HG02588 (cell line): ENCODE data around the gene ARPC5.

Experiments used
- ATAC-seq: cut with Tn5 transposase; IDR thresholded peaks from one replicate; pipeline ENCODE4 v1.9.1; 2021; ENCODE audit warnings: mild to moderate bottlenecking, moderate library complexity; ENCODE audit not compliant: unreplicated experiment

ARPC5 gene

DNA sequence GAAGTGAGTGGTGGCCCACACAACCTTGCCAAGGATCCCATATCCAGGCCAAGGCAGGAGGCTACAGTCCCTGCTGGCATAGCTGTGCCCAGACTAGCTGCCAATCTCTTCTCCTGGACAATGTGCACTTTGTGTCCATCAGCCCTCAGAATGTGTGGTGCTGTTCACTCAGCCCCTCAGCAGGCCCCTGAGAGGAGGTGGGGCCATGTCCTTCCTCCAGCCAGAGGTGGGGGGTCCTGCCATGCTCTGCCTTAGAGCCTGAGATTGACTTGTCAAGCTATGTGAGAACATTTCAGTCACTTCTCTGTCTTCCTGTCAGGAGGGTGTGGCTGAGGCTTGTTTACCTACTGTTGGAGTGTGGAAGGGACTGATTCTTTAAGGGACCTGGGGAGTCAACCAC, 46.8 kb downstream of the ARPC5 start:
- ATAC-seq = no peak

DNA sequence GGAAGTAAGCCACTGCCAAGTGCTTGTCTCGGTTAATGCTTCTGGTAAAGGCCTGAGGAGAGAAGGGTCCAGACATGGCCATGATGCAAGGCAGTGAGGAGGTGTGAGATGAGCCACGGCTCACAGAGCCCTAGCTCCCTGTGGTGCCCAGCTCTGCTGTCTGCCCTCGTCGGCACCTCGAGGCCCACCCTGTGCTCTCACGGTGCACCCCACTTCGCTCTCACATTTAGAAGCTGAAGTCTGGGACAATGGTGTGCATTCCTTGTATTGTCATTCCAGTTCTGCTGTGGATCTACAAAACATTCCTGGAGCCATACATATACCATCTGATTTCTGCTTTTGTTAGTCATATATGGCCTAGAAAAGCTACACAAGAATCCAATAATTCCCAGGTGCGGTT, 48.7 kb downstream of the ARPC5 start:
- no peak for ATAC-seq

DNA sequence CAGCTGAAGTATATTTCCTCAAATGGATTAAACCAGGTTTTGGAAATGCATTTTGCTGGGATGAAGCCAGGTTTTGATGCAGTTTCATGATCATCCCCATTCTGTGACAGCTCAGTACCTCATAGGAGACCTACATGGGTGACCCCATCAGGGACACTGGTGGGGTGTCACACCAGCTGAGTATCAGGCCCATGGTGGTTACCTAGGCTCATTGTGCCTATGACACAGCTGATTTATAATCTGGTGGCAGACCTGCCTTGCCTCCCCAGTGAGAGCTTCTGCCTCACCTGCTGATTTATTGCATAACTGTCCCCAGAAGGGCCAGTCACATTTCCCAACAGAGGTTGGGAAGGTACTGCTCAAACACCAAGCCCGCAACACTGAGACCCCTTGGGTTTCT, 49.1 kb downstream of the ARPC5 start:
- no peak for ATAC-seq

DNA sequence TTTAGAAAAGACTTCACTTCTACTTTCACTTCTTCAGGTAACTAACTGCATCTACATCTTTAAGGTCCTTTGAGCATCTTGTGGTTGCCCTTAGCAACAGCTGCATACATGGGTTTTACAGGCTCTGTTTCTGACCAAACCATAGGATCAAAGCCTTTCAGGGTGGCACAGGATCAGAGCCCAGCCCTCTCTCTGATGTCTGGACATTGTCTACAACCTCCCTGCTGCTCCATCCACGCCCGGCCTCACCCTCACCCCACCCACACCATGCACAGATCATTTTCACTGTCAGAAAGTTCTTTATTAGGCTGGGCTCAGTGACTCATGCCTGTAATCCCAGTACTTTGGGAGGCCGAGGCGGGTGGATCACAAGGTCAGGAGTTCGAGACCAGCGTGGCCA, 50.5 kb downstream of the ARPC5 start:
- ATAC-seq = no peak

DNA sequence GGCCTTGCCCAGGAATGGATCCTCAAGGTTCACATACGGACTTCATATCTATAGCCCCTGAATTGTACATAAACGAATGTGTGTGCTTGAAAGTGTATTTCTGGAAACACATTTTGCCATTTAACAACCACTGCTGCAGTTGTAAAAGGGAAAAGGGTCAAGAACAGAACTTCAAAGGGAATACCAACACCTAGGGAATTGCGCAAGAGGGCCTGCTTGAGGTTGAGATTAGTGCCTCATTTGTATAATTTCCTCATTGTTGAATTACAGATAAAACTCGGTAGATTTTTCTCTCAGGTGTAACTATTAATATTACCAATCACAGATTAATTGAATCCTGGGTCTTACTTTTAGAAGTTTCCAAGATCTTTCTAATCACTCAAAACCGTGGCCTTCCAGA, 51.4 kb downstream of the ARPC5 start:
- ATAC-seq = no peak

DNA sequence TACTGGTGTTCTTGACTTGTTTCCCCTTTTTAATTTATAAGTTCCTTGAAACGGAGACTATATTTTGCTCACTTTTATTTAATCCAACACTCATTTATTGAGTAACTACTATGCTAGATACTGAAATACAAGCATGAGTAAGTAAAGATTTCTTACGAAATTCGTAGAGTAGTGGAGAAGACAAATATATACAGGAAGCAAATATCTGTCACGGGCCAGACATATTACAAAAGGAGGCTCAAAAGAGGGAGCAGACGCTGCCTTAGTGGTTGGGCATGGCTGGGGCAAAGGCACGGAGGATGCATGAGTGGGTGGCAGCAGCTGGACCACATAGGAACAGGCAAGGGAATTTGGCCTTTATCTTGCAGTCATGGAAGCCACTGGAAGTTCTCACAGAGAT, 52.1 kb downstream of the ARPC5 start:
- ATAC-seq = no peak

DNA sequence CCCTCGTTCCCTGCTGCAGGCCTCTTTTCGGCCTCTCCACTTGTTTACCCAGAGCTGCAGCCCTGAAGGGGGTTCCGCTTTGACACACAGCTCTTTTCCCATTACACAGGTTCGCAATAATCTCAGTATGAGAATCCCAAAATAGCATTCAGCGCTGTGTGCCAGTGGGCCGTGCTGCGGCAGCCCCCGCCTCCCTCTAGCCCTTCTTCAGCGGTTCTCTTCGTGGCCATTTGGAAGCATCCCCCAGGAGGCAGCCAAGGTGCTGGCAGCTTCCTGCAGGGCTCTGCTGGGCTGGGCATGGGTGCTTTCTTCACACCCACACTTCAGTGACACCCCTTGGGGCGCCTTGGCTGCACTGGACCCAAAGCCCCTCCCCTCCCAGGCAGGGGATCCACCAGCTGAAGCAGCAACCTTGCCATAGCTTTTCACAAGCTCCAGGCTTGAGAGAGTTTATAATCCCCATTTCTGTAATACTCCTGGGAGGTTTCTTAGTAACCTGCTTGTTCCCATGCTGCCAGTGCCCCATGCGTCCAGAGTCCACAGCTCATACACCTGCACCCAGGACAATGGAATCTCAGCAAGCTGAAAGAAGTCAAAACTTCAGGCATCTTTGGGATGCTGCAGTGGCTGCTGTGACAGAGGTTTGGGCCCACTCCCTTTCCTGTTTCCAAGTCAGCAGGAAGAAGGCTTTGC, 53.4 kb downstream of the ARPC5 start:
- ATAC-seq = no peak

DNA sequence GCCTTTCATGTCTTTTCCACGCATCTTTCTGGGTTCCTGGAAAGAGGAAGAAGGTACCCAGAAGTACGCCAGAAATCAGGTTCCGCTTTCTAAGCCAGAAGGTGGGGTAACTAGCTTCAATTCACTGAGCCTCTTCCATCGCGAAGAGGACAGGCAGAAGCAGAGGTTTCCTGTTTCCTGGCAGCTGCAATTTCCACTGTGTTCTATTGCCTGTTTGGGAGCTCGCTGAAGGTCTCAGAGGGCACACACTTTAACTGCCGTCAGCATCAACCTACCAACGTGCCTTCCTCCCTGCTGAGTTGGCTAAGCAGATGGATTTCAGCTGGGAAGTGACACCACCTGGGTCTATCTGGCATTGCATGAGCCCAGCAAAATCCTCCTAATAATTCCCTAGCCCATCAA, 55.3 kb downstream of the ARPC5 start:
- ATAC-seq = no peak

DNA sequence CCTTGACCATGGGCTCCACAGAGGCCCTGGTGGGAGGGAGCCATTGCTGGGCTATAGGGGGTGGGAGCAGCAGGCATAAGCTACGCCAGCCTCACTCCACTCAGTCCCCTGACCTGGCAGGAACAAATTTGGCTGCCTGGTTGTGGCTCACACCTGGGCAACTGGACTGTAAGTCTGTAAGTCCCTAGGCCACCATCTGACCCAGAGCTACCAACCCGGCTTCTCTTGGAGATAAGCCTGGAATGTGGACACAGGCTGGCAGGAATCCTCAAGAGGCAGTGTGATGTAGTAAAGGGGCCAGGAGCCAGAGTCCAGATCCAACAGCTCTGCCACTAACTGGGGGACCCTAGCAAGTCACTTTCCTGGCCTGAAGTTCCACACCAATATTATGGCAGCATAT, 56.7 kb downstream of the ARPC5 start:
- ATAC-seq = no peak

DNA sequence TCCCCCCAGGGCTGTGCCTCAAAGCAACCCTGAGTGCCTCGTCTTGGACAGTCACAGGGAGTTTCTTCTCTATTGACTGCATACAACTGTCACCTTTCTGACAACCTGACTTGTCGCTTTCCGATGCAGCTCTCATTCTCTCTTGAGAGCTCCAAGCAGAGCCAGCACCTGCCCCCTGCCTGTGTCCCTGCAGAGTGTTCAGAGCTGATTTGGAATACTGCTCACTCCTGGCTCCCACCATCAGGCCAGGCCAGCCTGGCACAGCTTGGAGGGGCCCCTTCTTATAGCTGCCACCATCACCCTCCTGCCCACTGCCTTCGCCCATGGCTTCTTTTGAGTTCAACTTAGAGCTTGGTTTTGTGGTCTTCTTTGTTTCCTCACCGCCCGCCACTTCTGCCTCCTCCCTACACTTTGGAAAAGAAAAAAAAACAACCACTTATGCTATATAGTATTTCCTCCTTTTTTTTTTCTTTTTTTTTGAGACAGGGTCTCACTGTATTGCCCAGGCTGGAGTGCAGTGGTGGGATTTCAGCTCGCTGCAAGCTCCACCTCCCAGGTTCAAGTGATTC, 57.6 kb downstream of the ARPC5 start:
- no peak for ATAC-seq

DNA sequence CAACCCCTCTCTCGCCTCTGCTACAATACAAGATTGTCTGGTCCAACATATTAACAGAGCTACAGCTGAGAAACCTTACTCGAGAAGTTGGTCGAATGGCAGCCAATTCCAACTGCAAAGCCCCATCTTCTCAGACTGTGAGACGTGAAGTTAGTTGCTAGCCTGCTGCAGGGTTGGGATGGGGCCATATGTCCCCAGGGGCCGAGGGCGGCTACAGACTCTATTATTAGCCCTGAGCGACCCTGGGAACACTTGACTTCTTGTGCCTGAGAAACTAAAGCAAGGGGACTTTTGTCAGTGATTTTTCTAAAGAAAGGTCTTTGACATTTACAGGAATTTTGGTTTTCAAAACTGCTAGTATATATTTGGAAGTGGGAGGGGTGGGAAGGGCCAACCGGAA, 59.0 kb downstream of the ARPC5 start:
- ATAC-seq = no peak

DNA sequence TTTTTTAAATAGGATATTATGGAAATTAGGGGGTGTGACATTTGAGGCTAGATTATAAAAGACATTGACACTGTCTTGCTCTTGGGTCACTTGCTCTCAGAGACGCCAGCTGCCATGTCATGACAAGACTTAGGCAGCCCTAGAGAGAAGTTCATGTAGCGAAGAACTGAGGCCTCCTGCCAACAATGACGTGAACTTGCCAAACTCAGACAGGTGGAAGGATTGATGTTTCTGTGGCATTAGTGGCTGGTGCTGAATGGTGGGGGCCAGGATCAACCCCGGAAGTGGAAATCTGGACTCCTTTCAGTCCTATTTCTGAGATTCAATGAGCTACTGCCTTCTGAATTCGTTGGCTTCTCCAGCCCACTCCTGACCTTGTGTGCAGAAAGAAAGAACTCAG, 60.0 kb downstream of the ARPC5 start:
- no peak for ATAC-seq

DNA sequence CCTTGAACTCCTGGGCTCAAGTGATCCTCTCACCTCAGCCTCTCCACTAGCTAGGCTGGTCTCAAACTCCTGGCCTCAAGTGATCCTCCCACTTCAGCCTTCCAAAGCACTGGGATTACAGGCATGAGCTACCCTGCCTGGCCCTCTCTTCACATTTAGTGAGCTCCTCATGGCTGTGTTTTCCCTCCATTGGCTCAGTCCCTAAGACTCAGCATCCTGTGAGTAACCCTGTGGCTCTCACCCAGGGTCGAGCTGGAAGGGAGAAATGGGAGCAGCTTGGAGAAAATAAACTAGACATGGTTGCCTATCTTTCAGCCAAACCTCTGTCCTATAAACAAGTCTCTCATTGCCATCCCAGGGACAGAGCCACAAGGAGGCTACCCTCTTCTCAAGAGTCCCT, 62.9 kb downstream of the ARPC5 start:
- no peak for ATAC-seq

DNA sequence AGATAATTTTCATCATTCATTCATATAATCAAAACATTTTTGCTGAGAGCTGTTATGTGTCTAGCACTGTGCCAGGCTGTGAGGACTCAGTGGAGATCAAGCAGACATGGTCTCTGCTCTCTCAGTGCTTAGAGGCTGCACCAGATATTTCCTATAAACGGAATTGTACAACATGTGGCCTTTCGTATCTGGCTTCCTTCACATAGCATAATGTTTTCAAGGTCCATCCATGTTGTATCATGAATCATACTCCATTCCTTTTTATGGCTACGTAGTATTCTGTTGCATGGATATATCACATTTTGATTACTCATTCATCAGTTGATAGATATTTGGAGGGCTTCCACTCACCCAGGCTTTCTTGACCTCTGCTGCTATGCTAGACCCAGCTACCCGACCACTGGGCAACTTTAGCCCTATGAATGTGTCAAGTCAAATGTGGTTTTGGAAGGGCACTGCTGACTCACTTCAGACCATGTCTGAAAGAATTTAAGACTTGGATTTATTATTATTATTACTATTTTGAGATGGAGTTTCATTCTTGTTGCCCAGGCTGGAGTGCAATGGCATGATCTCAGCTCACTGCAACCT, 63.8 kb downstream of the ARPC5 start:
- no peak for ATAC-seq
